HepG2 (cell line): ENCODE measurements around the gene MGAT5. TPM values are rescaled to one million over a fixed set of nuclear protein-coding genes. Genes with fewer than 3 reads are reported as not detected.

ENCODE experiments used
- CENPT ChIP-seq: sonication (generic); formaldehyde crosslinking; IDR thresholded peaks from 2 replicates; pipeline ENCODE4 v1.8.0; 2022; ENCODE audit warnings: low read depth, mild to moderate bottlenecking, moderate library complexity, missing genetic modification reagents
- EZH2 ChIP-seq: conservative IDR thresholded peaks from 2 replicates; pipeline ENCODE4 v1.6.1; 2012; ENCODE audit warnings: mild to moderate bottlenecking, low read depth, low read length, moderate library complexity
- GTF2F1 ChIP-seq: fragments of 150-350 bp; IDR thresholded peaks from 2 replicates; pipeline ENCODE4 v1.6.1; 2014; ENCODE audit warnings: low read length
- ISX ChIP-seq: sonication (generic); formaldehyde crosslinking; conservative IDR thresholded peaks from 2 replicates; pipeline ENCODE4 v1.5.0; 2020; ENCODE audit warnings: missing genetic modification reagents
- NFATC3 ChIP-seq: sonication (generic); formaldehyde crosslinking; IDR thresholded peaks from 2 replicates; pipeline ENCODE4 v1.5.1; 2020; ENCODE audit warnings: mild to moderate bottlenecking, missing genetic modification reagents
- PAXIP1 ChIP-seq: sonication (generic); formaldehyde crosslinking; conservative IDR thresholded peaks from 2 replicates; pipeline ENCODE4 v1.4.0; 2020; ENCODE audit warnings: mild to moderate bottlenecking, missing genetic modification reagents, moderate library complexity
- PCBP2 ChIP-seq: fragments of 200-400 bp; formaldehyde crosslinking; optimal IDR thresholded peaks from 2 replicates; pipeline ENCODE3; 2018; ENCODE audit warnings: low read length, low read depth; ENCODE audit not compliant: poor library complexity, severe bottlenecking
- POLR2A ChIP-seq, 2 experiments: IDR thresholded peaks; 2 replicates each; pipeline ENCODE4 v1.6.1; 2011; ENCODE audit warnings: low read depth in 2 of 2, low read length in 2 of 2, mild to moderate bottlenecking in 1 of 2, moderate library complexity in 1 of 2; ENCODE audit not compliant: insufficient read depth in 1 of 2
- SMAD3 ChIP-seq: sonication (generic); formaldehyde crosslinking; IDR thresholded peaks from 2 replicates; pipeline ENCODE4 v1.4.0; 2020; ENCODE audit warnings: missing genetic modification reagents
- ZBTB3 ChIP-seq: sonication (generic); formaldehyde crosslinking; IDR thresholded peaks from 2 replicates; pipeline ENCODE4 v1.4.0; 2020; ENCODE audit warnings: low read depth, mild to moderate bottlenecking, moderate library complexity, missing genetic modification reagents, borderline replicate concordance
- ZFX ChIP-seq: sonication (generic); formaldehyde crosslinking; IDR thresholded peaks from 2 replicates; pipeline ENCODE4 v1.4.0; 2020; ENCODE audit warnings: mild to moderate bottlenecking, low read depth, missing genetic modification reagents, moderate library complexity
- ZNF251 ChIP-seq: sonication (generic); formaldehyde crosslinking; IDR thresholded peaks from 2 replicates; pipeline ENCODE4 v1.9.0; 2021; ENCODE audit warnings: mild to moderate bottlenecking, missing genetic modification reagents
- ZNF253 ChIP-seq: sonication (generic); formaldehyde crosslinking; IDR thresholded peaks from 2 replicates; pipeline ENCODE4 v1.8.0; 2022; ENCODE audit warnings: mild to moderate bottlenecking, missing genetic modification reagents, borderline replicate concordance
- ZNF563 ChIP-seq: sonication (generic); formaldehyde crosslinking; IDR thresholded peaks from 2 replicates; pipeline ENCODE4 v1.8.0; 2022; ENCODE audit warnings: mild to moderate bottlenecking, moderate library complexity, missing genetic modification reagents
- ZNF589 ChIP-seq: sonication (generic); formaldehyde crosslinking; conservative IDR thresholded peaks from 2 replicates; pipeline ENCODE4 v1.8.0; 2022; ENCODE audit warnings: mild to moderate bottlenecking, moderate library complexity, missing genetic modification reagents
- ZNF605 ChIP-seq: sonication (generic); formaldehyde crosslinking; IDR thresholded peaks from 2 replicates; pipeline ENCODE4 v1.8.0; 2022; ENCODE audit warnings: mild to moderate bottlenecking, missing genetic modification reagents
- polyA plus RNA-seq, 8 experiments: library from polyadenylated mRNA; depleted of rRNA in 3 of 8; stranded (reverse) in 7 of 8; unstranded in 1 of 8; fragments of >200 nt; fragmentation: Illumina TruSeq in 4 of 8; extraction: Trizol in 4 of 8; gene quantifications; 2 replicates each; pipeline versions ENCODE4 v1.2.1 to v1.2.3, GENCODE V29; 2011 to 2016; ENCODE audit warnings: low read depth in 4 of 8, missing spikeins in 1 of 8, mixed read lengths in 1 of 8; ENCODE audit not compliant: insufficient read depth in 1 of 8
- total RNA-seq, 5 experiments: library from RNA; depleted of rRNA; stranded (reverse); fragments of >200 nt; fragmentation: Illumina TruSeq; extraction: Trizol; gene quantifications; 2 replicates each; pipeline ENCODE4 v1.2.3, GENCODE V29; 2016; ENCODE audit warnings: low read depth in 1 of 5
- TF ChIP-seq, protein P1 (sequence below): sonication (generic); formaldehyde crosslinking; IDR thresholded peaks from 2 replicates; pipeline ENCODE4 v1.5.0; 2020; ENCODE audit warnings: missing genetic modification reagents, mild to moderate bottlenecking, borderline replicate concordance
- TF ChIP-seq, protein P2 (sequence below): IDR thresholded peaks from 2 replicates; pipeline ENCODE4 v1.6.1; 2012; ENCODE audit warnings: inconsistent platforms
- TF ChIP-seq, protein P3 (sequence below): sonication (generic); formaldehyde crosslinking; IDR thresholded peaks from 2 replicates; pipeline ENCODE4 v1.5.1; 2020; ENCODE audit warnings: mild to moderate bottlenecking, missing genetic modification reagents
- TF ChIP-seq, protein P4 (sequence below), 2 experiments: sonication (generic) in 1 of 2; formaldehyde crosslinking in 1 of 2; IDR thresholded peaks; 2 replicates each; pipeline versions ENCODE4 v1.4.0 to v1.6.1; 2018 to 2020; ENCODE audit warnings: missing genetic modification reagents in 2 of 2, borderline replicate concordance in 1 of 2, low read depth in 1 of 2, mild to moderate bottlenecking in 1 of 2, missing biosample characterization in 1 of 2

The MGAT5 gene
- total and polyA plus RNA-seq, 2 of the 13 experiments (the other 11 are each of a cell fraction or from before 2014, with no cell fraction given), result 33.1 to 60.2 TPM

DNA sequence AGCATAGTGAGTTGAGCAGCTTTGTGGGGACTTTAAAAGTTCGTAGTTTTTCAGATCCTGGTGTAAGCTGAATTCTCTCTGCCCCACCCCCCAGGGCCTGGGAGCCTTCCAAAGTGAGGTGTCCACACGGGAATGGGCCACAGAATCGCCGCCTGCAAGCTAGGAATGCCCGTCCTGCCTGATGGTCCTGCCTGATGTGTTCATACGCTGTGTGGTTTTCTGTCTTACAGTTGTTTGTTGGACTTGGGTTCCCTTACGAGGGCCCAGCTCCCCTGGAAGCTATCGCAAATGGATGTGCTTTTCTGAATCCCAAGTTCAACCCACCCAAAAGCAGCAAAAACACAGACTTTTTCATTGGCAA is 158.7 kb downstream of the MGAT5 start (continued):
- TF ChIP-seq POLR2A (IDR thresholded peaks at IDR 0.05; ENCODE audit: insufficient read depth in 1 of 2, low read depth in 2 of 2, low read length in 2 of 2), result peak in 1 of 2 experiments; percentile 65; a peak in 2 of 4 replicates
- TF ChIP-seq, protein P1, sequence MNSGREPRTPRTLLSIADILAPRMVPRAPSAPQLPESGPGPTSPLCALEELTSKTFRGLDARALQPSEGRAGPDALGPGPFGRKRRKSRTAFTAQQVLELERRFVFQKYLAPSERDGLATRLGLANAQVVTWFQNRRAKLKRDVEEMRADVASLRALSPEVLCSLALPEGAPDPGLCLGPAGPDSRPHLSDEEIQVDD (CRISPR knock-in tag), result no peak
- TF ChIP-seq, protein P2, sequence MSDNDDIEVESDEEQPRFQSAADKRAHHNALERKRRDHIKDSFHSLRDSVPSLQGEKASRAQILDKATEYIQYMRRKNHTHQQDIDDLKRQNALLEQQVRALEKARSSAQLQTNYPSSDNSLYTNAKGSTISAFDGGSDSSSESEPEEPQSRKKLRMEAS, result no peak
- TF ChIP-seq ZBTB3 (CRISPR knock-in tag), result no peak
- 0 out of 2 replicates have a peak, but pooled peaks have one; percentile 11 for TF ChIP-seq ZFX (CRISPR knock-in tag)
- TF ChIP-seq ZNF251 (CRISPR knock-in tag), result no peak
- TF ChIP-seq SMAD3 (CRISPR knock-in tag), result no peak
- TF ChIP-seq NFATC3 (CRISPR knock-in tag), result 0 out of 2 replicates have a peak, but pooled peaks have one; percentile 6
- no peak for TF ChIP-seq PAXIP1 (CRISPR knock-in tag)
- TF ChIP-seq, protein P3, sequence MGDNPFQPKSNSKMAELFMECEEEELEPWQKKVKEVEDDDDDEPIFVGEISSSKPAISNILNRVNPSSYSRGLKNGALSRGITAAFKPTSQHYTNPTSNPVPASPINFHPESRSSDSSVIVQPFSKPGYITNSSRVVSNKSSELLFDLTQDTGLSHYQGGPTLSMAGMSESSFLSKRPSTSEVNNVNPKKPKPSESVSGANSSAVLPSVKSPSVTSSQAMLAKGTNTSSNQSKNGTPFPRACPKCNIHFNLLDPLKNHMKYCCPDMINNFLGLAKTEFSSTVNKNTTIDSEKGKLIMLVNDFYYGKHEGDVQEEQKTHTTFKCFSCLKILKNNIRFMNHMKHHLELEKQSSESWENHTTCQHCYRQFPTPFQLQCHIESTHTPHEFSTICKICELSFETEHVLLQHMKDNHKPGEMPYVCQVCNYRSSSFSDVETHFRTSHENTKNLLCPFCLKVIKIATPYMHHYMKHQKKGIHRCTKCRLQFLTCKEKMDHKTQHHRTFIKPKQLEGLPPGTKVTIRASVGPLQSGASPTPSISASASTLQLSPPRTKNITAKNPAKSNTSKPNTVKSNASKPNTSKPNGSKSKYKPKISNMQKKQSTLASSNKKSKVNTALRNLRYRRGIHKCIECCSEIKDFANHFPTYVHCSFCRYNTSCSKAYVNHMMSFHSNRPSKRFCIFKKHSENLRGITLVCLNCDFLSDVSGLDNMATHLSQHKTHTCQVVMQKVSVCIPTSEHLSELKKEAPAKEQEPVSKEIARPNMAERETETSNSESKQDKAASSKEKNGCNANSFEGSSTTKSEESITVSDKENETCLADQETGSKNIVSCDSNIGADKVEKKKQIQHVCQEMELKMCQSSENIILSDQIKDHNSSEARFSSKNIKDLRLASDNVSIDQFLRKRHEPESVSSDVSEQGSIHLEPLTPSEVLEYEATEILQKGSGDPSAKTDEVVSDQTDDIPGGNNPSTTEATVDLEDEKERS (CRISPR knock-in tag), result no peak
- TF ChIP-seq GTF2F1, result no peak
- TF ChIP-seq, protein P4, sequence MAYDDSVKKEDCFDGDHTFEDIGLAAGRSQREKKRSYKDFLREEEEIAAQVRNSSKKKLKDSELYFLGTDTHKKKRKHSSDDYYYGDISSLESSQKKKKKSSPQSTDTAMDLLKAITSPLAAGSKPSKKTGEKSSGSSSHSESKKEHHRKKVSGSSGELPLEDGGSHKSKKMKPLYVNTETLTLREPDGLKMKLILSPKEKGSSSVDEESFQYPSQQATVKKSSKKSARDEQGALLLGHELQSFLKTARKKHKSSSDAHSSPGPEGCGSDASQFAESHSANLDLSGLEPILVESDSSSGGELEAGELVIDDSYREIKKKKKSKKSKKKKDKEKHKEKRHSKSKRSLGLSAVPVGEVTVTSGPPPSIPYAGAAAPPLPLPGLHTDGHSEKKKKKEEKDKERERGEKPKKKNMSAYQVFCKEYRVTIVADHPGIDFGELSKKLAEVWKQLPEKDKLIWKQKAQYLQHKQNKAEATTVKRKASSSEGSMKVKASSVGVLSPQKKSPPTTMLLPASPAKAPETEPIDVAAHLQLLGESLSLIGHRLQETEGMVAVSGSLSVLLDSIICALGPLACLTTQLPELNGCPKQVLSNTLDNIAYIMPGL (CRISPR knock-in tag; IDR thresholded peaks at IDR 0.05; ENCODE audit: borderline replicate concordance in 1 of 2, low read depth in 1 of 2), result no peak; a peak in 1 of 4 replicates
- TF ChIP-seq CENPT, result no peak
- no peak for TF ChIP-seq ISX (CRISPR knock-in tag)
- no peak for TF ChIP-seq ZNF589
- TF ChIP-seq ZNF605 (CRISPR knock-in tag), result 0 out of 2 replicates have a peak, but pooled peaks have one; percentile 3
- TF ChIP-seq PCBP2, result no peak
- no peak for TF ChIP-seq ZNF253 (CRISPR knock-in tag)
- no peak for TF ChIP-seq EZH2
- no peak for TF ChIP-seq ZNF563 (CRISPR knock-in tag)
